HG03066 (cell line): ENCODE measurements around the gene TMEM253.

Experiments used
- ATAC-seq: cut with Tn5 transposase; IDR thresholded peaks from one replicate; pipeline ENCODE4 v1.9.1; 2021; ENCODE audit warnings: low read depth; ENCODE audit not compliant: unreplicated experiment

TMEM253 gene

DNA sequence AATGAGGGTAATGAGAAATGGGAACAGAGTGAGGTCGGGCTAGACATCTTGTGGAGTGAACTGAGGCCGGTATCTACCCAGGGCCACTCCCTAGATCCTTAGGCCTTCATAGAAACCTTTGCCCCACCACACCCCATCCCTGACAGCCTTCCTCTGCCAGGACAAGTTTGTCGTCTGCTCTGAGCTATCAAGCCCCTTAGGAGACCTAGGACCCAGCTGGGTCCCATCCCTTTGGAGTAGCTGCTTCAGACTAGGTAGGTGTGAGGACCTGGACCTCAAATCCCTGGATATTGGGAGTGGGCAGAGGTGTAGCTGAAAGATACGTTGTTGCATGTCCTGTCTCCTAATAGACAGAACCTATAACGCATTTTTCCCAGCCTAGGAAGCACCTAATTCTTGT lies at the start of gene TMEM253:
TSS of gene TMEM253 (plus strand) at position 136 of the 400 bp plus-strand sequence. CDS start 278 bp downstream, outside the sequence.
- ATAC-seq = no peak

DNA sequence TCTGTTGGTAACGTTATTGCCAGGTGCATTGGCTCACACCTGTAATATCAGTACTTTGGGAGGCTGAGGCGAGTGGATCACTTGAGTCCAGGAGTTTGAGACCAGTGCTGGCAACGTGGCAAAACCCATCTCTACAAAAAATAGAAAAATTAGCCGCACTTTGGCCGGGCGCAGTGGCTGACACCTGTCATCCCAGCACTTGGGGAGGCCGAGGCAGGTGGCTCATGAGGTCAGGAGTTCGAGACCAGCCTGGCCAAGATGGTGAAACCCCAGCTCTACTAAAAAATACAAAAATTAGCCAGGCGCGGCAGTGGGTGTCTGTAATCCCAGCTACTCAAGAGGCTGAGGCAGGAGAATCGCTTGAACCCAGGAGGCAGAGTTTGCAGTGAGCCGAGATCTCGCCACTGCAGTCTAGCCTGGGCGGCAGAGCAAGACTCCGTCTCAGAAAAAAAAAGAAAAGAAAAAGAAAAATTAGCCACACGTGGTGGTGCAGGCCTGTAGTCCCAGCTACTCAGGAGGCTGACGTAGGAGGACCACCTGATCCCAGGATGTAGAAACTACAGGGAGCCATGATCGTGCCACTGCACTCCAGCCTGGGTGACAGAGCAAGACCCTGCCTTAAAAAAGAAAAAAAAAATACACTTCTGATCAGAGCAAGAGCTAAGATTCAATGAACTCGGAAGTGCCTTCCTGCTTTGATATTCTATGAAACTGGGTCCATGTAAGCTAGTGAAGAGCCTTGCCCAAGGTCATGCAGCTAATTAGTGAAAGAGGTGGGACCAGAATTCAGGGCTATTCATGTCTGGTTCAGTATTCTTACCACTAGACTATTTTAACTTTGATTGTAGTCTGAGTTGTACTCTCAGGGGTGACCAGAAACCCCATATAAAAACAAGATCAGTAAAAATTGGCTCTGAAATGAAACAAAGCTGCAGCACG lies 47.4 kb upstream of the TMEM253 start:
- no peak for ATAC-seq

- no peak for ATAC-seq
Measured at GRCh38 chr14:21054123-21054767, 46.6 kb upstream of the TMEM253 start.

DNA sequence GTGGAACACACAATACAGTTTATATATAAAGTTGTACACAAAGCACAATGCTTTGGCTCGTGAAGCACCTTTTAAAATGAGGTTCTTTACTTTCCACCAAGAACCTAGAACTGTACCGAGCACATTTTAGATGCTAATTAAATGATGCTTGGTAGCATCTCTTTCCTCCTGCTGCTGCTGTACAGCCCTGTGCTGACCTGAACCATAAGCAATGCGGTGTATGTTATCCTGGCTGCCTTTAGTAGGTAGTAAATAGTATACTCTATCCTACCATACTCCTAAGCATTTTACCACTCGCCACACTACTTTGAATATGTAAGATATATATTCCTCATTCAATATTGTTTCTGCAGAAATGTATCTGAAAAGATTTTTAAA lies 46.1 kb upstream of the TMEM253 start:
- ATAC-seq = no peak

DNA sequence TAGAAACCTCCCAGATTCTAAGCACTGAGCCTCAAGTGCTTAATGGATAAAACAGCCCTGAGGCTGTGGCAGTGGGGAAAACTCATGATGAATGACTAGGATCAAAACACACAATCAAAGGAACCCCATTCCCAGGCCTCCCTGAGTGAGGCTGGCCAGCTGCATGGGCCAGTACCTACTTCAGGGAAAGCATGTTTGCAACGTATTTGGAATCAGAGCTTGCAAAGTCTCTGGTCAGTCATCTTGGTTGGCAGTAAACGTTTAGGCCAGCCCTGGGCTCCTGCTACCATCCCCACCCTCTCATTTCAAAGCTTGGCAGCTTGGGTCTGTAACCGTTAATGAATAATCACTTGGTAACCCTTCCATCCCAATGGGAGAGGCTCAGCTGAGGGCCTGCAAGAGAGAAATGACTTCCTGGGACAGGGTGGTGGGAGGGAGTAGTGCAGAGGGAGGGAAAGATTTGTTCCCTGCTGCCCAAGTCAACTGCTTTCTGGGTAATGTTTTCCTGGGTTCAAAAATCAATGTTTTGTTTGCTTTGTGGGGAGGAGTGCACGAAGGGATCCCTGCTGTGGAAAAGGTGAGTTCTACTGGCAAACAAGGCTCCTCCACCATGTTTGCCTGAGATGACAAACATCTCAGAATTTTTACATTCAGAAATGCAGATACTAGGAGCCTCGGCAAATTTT lies 45.3 kb upstream of the TMEM253 start:
- no peak for ATAC-seq

DNA sequence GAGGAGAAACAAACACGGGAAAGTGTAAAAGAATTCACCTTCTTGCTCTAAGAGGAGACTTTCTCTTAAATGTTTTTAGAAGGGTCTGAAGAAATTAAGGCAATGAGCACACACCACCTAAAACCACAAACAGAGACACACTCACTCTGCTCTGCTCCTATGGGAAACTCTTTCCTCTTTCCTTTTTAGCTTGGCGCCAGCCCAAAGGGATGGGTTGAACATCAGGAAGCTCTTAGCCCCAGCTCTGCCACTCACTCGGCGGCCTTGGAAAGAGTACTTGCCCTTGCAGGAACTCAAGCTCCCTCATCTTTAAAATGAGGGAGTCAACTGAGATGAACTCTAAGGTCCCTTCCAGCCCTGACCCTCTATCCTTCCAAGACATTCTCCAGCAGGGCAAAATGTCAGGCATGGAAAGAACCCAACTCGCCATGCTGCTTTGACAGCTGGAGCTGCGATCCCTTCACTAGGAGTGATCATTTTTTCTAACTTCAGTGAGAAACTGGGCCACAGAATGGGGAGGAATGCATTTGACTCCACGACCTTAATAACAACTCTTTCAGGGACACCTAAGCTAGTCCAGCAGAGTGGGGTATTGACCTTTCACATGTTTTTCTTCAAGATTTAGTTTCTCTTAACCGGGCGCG lies 44.2 kb upstream of the TMEM253 start:
- no peak for ATAC-seq

DNA sequence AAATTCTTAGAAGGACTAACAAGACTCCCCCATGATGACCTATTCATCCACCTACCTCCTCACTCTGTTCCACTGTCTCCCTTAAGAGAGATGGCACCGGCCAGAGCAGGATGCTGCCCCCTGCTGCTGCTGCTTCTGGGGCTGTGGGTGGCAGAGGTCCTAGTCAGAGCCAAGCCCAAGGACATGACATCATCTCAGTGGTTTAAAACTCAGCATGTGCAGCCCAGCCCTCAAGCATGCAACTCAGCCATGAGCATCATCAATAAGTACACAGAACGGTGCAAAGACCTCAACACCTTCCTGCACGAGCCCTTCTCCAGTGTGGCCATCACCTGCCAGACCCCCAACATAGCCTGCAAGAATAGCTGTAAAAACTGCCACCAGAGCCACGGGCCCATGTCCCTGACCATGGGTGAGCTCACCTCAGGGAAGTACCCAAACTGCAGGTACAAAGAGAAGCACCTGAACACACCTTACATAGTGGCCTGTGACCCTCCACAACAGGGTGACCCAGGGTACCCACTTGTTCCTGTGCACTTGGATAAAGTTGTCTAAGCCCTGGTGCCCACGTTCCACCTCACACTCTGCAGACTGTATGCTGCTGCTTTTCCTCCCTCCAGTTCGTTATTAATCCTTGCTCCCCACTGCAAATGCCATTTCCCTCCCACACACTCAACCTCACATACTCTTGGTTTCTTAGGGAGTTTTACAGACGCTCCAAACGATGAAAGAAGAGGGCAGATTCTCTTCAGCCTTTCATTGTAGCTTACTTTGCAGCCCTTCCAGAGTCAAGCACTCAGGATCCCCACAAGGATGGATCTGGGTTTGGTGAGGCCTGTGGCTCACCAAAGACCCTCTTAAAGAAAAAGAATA lies 42.8 kb upstream of the TMEM253 start, which contains the start of gene RNASE8:
TSS of gene RNASE8 (plus strand) at position 20 of the 873 bp plus-strand sequence. CDS start at position 91, 71 bp downstream.
- no peak for ATAC-seq

DNA sequence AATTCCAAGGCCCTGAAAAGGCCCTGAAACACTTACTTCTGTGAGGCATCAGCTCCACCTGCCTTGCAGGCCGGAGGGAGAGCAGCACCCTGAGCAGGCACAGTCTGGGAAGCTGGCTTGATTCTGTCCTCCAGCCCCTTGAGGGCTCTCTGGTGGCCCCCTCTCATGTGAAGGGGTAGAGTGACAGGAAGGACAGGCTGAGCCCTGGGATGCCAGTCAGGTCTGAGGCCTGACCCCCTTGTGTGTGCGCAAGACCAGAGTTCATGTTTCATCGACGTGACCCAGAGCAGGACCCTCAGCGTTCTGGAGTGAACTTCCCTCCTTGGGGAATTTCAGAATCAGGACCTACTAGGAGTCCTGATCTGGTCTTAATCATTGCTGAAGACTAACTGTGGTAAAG lies 42.0 kb upstream of the TMEM253 start:
- ATAC-seq = no peak

DNA sequence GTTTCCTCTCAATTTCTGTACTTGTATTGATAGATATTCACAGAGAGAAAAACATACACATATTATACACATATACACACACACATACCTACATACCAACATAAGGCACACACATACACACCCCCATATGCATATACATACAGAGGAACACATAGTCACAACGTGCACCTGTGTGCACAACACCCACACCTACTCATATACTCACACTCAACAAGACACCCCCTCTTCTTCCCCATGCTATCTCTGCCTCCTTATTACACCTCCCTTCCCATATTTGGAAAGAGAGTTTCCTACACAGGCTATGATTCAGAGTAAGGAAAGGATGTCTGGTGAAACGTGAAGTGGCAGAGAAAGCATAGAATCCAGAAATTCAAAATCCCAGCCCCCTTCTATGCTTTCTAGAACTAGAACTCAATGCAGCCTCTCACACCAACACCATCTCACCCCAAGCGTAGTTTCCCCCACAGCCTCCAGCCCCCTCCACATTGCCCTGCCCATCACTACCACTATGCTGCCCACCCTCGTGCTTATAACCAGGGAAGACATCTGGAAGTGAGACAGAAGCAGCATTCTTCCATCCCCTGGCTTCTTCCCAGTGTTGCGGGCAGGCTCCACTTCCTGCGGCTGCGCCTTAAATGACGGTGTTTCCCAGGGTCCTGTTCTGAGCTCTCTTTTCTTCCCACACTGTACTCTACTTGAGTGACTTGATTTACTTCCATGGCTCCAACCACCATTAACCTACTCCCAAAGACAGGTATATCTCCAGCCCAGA lies 40.8 kb upstream of the TMEM253 start:
- no peak for ATAC-seq

GRCh38 chr14:21060614-21061346 lies 40.1 kb upstream of the TMEM253 start:
- no peak for ATAC-seq

DNA sequence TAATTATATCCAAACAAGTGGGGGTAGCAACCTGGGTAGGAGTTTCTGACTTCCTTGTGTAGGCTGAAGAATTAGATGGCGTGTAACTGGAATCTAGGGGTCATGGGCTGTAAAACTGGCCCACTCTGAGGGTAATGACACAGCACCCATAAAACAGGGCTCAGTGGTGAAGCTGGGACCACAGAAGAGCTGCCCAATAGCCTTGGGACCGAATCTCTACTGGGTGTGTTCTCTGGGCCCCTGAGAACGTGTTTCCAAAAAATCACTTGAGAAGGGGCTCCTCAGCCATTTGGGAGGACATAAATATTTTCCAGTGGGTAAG lies 39.6 kb upstream of the TMEM253 start:
- no peak for ATAC-seq

DNA sequence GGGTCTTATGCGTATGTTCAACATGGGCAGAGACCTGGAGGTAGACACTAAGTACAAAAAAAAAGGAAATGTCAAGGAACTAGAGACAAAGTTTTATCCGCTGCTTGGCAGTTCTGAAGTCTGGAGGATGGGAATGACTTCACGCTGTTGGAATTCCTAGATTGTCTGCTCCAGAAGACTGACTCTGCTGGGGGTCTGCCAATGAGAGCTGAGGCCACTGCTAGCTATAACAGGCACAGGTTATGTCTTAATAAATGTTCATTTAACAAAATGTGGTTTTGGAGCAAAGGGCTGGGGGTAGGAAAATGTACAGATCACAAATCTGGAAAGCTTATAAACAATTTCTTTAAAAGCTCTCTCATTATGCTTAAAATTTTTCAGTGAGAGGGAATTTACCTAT lies 37.4 kb upstream of the TMEM253 start:
- ATAC-seq = no peak

DNA sequence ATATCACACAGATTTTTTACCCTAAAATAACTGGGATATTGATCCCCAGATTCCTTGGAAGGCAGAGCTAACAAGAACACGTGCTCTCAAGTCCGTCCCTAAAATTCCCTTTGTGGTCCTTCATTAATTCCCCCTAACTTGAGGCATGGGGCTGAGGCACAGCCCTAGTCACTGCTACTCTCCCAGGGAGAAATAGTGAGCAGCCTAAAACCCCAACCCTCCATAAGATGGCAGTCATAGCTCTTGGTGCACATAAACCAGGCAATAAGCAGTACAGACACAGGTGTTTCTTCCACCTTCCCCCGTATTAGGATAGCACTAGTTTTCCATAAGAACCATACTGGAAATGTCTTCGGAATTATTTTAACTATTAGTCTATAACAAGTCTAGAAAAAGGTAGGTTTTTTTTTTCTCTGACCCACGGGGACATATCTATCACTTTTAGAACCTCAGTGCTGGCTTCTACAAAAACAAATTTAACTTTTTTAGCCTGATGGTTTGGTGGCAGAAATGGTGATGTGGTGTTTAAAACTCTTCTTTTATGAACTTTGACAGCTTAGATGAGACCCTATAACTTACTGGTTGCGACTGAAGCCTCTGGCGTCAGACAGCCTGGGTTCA lies 33.9 kb upstream of the TMEM253 start:
- no peak for ATAC-seq

DNA sequence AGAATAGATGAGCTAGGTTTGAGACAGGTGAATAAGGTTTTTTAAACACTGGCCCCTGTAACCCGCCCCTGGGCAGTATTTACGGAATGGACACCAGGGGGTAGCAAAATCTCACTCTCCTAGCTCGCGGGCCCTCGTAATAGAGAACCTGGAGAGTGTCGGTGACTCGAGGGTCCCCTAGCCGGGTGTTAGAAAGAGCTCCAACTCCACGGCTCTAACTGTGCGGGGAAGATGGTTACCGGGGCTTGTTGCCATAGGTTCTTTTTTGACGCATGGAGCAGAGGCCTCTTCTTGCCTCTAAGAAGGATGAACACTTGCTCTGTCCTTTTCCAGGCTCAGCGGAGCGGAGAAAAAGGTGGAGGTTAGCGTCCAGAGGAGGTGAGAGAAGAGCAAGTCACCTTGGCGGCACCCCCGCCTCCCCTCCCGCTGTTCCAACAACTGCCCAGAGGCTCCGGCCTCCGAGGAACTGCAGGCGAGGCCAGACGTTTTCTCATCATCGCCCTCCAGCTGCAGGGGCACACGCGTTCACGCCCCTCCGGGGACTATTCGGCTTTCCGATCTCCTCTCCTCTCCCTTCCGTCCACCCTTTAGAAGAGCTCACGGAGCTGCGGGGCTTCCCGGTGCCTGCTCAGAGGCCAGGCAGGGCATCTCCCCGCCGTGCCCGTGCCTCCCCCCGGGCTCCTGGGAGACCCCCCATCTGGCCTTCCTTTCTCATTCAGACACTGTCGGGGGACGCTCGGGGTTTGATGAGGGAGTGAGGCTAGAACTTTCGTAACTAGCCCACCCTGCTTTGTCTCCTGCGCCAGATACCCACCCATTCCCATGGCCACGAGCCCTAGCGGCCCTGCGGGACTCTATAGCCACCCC lies 32.1 kb upstream of the TMEM253 start:
- no peak for ATAC-seq

- no peak for ATAC-seq
Measured at GRCh38 chr14:21069388-21070082, 31.3 kb upstream of the TMEM253 start.

DNA sequence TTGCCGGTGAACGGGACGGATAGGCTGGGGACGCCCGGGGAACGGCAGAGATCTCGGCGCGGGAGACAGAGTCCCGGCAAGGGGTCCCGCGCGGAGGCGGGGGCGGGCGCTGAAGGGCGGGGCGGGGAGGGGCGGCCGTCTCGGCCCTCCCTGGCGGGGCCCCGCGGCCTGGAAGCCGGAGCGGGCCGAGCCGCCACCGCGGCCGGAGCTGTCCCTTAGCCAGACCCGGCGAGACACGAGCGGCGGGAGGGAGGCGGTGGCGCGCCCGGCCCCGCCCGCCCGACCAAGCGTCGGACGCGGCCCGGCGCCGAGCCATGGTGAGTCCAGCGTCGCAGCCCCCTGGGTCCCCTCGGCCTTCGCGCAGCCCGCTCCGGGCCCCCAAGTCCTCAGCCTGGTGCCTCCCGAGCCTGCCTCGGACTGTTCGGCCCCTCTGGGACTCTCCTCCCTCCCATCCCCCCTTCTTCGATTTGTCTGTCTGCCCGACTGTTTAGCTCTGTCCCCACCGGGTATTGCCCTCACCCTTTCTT lies 30.7 kb upstream of the TMEM253 start, which contains the start of gene ARHGEF40:
TSS of gene ARHGEF40 (plus strand) at position 222 of the 527 bp plus-strand sequence. CDS start at position 315, 93 bp downstream.
- ATAC-seq = no peak
